Glomerular visceral epithelial cell (primary cell): ENCODE results near the gene AGAP6.
A peak's percentile ranks its signal among the peaks of the same experiment; 100 is the strongest.
"Not testable (repeated sequence)": the region's sequence is repeated elsewhere in the genome, so short reads cannot be mapped to it uniquely, and the experiment has no call there.

Source experiments
- DNase-seq: peaks from one replicate; pipeline ENCODE4 v3.0.0-alpha.2; 2016; ENCODE audit errors: extremely low spot score

Gene AGAP6

GRCh38 chr10:49988376-49988775, at the start of gene AGAP6:
Gene AGAP6, plus strand, starts transcription at chr10:49988406. Its CDS starts 310 bp downstream, at chr10:49988716.
- DNase-seq, result not testable (repeated sequence)

GRCh38 chr10:49941447-49942338, 46.5 kb upstream of the AGAP6 start, which contains the start of the genes PARG and TIMM23B:
Gene PARG, minus strand, starts transcription at chr10:49942027. Its CDS starts 302 bp downstream, at chr10:49941725.
Gene TIMM23B, plus strand, starts transcription at chr10:49942053. Its CDS starts 142 bp downstream, at chr10:49942195.
- peak; percentile 79 for DNase-seq

GRCh38 chr10:49942339-49942705, 45.9 kb upstream of the AGAP6 start:
- not testable (repeated sequence) for DNase-seq

- DNase-seq, result not testable (repeated sequence)
These were observed 44.6 kb upstream of the AGAP6 start for GRCh38 chr10:49943607-49944006.

- not testable (repeated sequence) for DNase-seq
These were observed 40.1 kb upstream of the AGAP6 start for GRCh38 chr10:49948142-49948541.

- DNase-seq, result not testable (repeated sequence)
These were observed 39.5 kb upstream of the AGAP6 start for GRCh38 chr10:49948737-49949136.

GRCh38 chr10:49952006-49952405, 36.2 kb upstream of the AGAP6 start:
- DNase-seq, result not testable (repeated sequence)

- DNase-seq, result not testable (repeated sequence)
These were observed 35.1 kb upstream of the AGAP6 start for GRCh38 chr10:49953122-49953521.

- DNase-seq, result not testable (repeated sequence)
These were observed 17.8 kb upstream of the AGAP6 start for GRCh38 chr10:49970331-49970857.

GRCh38 chr10:49971466-49971865, 16.7 kb upstream of the AGAP6 start:
- not testable (repeated sequence) for DNase-seq

GRCh38 chr10:49972094-49972493, 16.1 kb upstream of the AGAP6 start:
- not testable (repeated sequence) for DNase-seq

- DNase-seq, result not testable (repeated sequence)
These were observed 10.4 kb upstream of the AGAP6 start for GRCh38 chr10:49977756-49978155.

- not testable (repeated sequence) for DNase-seq
These were observed 999 bp upstream of the AGAP6 start for GRCh38 chr10:49987207-49987606.

GRCh38 chr10:49995321-49995720, 7.1 kb downstream of the AGAP6 start:
- not testable (repeated sequence) for DNase-seq

GRCh38 chr10:50014024-50014423, 25.8 kb downstream of the AGAP6 start:
- DNase-seq, result not testable (repeated sequence)

GRCh38 chr10:50015596-50016220, 27.5 kb downstream of the AGAP6 start:
- not testable (repeated sequence) for DNase-seq

- DNase-seq, result not testable (repeated sequence)
These were observed 28.7 kb downstream of the AGAP6 start for GRCh38 chr10:50016926-50017325.

- DNase-seq, result not testable (repeated sequence)
These were observed 29.4 kb downstream of the AGAP6 start for GRCh38 chr10:50017646-50018045.

GRCh38 chr10:50019279-50019678, 31.1 kb downstream of the AGAP6 start:
- not testable (repeated sequence) for DNase-seq

- DNase-seq, result not testable (repeated sequence)
These were observed 32.3 kb downstream of the AGAP6 start for GRCh38 chr10:50020451-50021024.

- no peak for DNase-seq
These were observed 33.4 kb downstream of the AGAP6 start for GRCh38 chr10:50021646-50022045.
